ENCODE data around the gene PHF8.

DNA sequence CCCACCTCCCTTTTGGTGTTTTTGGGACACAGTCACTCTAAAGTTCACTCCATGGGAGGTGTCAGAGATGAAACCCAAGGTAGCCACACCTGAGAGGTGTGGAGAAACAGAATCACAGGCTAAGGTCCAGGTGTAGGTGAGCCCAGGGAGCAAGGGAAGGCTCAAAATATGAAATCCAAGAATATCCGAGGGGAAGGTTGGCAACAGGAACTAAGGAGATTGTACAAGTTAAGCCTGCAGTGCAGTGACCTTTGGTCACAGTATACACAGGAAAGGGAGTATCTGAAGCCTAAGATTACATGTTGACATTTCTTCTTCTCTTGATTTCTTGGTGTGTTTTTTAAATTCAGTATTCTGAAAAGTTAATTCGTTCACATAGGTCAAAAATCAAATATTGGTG, 46.5 kb downstream of the PHF8 start:
- TF ChIP-seq, protein P1, sequence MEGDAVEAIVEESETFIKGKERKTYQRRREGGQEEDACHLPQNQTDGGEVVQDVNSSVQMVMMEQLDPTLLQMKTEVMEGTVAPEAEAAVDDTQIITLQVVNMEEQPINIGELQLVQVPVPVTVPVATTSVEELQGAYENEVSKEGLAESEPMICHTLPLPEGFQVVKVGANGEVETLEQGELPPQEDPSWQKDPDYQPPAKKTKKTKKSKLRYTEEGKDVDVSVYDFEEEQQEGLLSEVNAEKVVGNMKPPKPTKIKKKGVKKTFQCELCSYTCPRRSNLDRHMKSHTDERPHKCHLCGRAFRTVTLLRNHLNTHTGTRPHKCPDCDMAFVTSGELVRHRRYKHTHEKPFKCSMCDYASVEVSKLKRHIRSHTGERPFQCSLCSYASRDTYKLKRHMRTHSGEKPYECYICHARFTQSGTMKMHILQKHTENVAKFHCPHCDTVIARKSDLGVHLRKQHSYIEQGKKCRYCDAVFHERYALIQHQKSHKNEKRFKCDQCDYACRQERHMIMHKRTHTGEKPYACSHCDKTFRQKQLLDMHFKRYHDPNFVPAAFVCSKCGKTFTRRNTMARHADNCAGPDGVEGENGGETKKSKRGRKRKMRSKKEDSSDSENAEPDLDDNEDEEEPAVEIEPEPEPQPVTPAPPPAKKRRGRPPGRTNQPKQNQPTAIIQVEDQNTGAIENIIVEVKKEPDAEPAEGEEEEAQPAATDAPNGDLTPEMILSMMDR (IDR thresholded peaks at IDR 0.05; ENCODE audit: low read depth, low read length, missing input control): no peak
- no peak for TF ChIP-seq JUND (IDR thresholded peaks at IDR 0.05)
- no peak for TF ChIP-seq GABPA (IDR thresholded peaks at IDR 0.05 in 1 of 2, conservative IDR thresholded peaks at IDR 0.05 in 1 of 2)
- TF ChIP-seq, protein P2, sequence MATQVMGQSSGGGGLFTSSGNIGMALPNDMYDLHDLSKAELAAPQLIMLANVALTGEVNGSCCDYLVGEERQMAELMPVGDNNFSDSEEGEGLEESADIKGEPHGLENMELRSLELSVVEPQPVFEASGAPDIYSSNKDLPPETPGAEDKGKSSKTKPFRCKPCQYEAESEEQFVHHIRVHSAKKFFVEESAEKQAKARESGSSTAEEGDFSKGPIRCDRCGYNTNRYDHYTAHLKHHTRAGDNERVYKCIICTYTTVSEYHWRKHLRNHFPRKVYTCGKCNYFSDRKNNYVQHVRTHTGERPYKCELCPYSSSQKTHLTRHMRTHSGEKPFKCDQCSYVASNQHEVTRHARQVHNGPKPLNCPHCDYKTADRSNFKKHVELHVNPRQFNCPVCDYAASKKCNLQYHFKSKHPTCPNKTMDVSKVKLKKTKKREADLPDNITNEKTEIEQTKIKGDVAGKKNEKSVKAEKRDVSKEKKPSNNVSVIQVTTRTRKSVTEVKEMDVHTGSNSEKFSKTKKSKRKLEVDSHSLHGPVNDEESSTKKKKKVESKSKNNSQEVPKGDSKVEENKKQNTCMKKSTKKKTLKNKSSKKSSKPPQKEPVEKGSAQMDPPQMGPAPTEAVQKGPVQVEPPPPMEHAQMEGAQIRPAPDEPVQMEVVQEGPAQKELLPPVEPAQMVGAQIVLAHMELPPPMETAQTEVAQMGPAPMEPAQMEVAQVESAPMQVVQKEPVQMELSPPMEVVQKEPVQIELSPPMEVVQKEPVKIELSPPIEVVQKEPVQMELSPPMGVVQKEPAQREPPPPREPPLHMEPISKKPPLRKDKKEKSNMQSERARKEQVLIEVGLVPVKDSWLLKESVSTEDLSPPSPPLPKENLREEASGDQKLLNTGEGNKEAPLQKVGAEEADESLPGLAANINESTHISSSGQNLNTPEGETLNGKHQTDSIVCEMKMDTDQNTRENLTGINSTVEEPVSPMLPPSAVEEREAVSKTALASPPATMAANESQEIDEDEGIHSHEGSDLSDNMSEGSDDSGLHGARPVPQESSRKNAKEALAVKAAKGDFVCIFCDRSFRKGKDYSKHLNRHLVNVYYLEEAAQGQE (IDR thresholded peaks at IDR 0.05): no peak
- no peak for TF ChIP-seq FOXA1 (IDR thresholded peaks at IDR 0.05)
- TF ChIP-seq RAD21 (IDR thresholded peaks at IDR 0.05): no peak
- TF ChIP-seq, protein P3, sequence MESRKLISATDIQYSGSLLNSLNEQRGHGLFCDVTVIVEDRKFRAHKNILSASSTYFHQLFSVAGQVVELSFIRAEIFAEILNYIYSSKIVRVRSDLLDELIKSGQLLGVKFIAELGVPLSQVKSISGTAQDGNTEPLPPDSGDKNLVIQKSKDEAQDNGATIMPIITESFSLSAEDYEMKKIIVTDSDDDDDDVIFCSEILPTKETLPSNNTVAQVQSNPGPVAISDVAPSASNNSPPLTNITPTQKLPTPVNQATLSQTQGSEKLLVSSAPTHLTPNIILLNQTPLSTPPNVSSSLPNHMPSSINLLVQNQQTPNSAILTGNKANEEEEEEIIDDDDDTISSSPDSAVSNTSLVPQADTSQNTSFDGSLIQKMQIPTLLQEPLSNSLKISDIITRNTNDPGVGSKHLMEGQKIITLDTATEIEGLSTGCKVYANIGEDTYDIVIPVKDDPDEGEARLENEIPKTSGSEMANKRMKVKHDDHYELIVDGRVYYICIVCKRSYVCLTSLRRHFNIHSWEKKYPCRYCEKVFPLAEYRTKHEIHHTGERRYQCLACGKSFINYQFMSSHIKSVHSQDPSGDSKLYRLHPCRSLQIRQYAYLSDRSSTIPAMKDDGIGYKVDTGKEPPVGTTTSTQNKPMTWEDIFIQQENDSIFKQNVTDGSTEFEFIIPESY (IDR thresholded peaks at IDR 0.05): no peak
- TF ChIP-seq RXRA (IDR thresholded peaks at IDR 0.05): no peak
- TF ChIP-seq TAF1 (conservative IDR thresholded peaks at IDR 0.05): no peak
- TF ChIP-seq YY1 (IDR thresholded peaks at IDR 0.05): no peak
- no peak for TF ChIP-seq FOXA2 (IDR thresholded peaks at IDR 0.05)
- TF ChIP-seq, protein P4, sequence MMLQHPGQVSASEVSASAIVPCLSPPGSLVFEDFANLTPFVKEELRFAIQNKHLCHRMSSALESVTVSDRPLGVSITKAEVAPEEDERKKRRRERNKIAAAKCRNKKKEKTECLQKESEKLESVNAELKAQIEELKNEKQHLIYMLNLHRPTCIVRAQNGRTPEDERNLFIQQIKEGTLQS (IDR thresholded peaks at IDR 0.05): no peak

All from liver (tissue), 3 donors.